Spleen (tissue), 11 donors: ENCODE measurements around the gene ISOC1. TPM values are rescaled to one million over a fixed set of nuclear protein-coding genes. Genes with fewer than 3 reads are reported as not detected.

ENCODE experiments used
- DNase-seq: peaks from one replicate; pipeline ENCODE4 v3.0.0-alpha.2; 2020
- H3K27ac ChIP-seq, 8 donors: fragments of 200-600 bp; sonication (generic) in 7 of 8; 1 replicate in 4 of 8; 2 replicates in 4 of 8; pipeline versions ENCODE4 v1.5.0 to v1.8.0; 2016 to 2021; ENCODE audit warnings: inconsistent platforms in 4 of 8, mild to moderate bottlenecking in 4 of 8, moderate library complexity in 1 of 8
- H3K27me3 ChIP-seq, 7 donors: fragments of 200-600 bp; sonication (generic) in 6 of 7; replicated peaks in 1 of 7; 1 replicate in 4 of 7; 2 replicates in 3 of 7; pipeline versions ENCODE4 v1.5.0 to v1.8.0; 2016 to 2021; ENCODE audit warnings: inconsistent platforms in 3 of 7, mild to moderate bottlenecking in 1 of 7
- H3K36me3 ChIP-seq, 6 donors: fragments of 200-600 bp; sonication (generic) in 5 of 6; 1 replicate in 4 of 6; 2 replicates in 2 of 6; pipeline versions ENCODE4 v1.5.0 to v1.8.0; 2016 to 2021; ENCODE audit warnings: inconsistent platforms in 2 of 6
- H3K4me1 ChIP-seq, 6 donors: fragments of 200-600 bp; sonication (generic) in 5 of 6; 1 replicate in 3 of 6; 2 replicates in 3 of 6; pipeline versions ENCODE4 v1.5.0 to v1.8.0; 2016 to 2021; ENCODE audit warnings: inconsistent platforms in 3 of 6
- H3K4me3 ChIP-seq, 8 donors: fragments of 200-600 bp; sonication (generic) in 7 of 8; 1 replicate in 4 of 8; 2 replicates in 4 of 8; pipeline versions ENCODE4 v1.5.0 to v1.8.0; 2016 to 2021; ENCODE audit warnings: inconsistent platforms in 4 of 8, mild to moderate bottlenecking in 4 of 8, moderate library complexity in 2 of 8
- H3K9me3 ChIP-seq, 8 donors: fragments of 200-600 bp; sonication (generic) in 7 of 8; 1 replicate in 4 of 8; 2 replicates in 4 of 8; pipeline versions ENCODE4 v1.5.0 to v1.8.0; 2016 to 2021; ENCODE audit warnings: inconsistent platforms in 4 of 8
- POLR2A ChIP-seq, 3 donors: fragments of 450-650 bp; IDR thresholded peaks; one replicate each; pipeline ENCODE4 v1.5.1; 2017; ENCODE audit warnings: antibody characterized with exemption in 3 of 3, mild to moderate bottlenecking in 1 of 3
- POLR2AphosphoS5 ChIP-seq, 3 donors: sonication (generic); formaldehyde crosslinking; IDR thresholded peaks; one replicate each; pipeline ENCODE4 v1.5.1; 2017; ENCODE audit warnings: antibody characterized with exemption in 3 of 3
- WGBS, 5 donors: extraction: QIAGEN DNeasy Blood & Tissue Kit in 3 of 5; methylation state at CpG; one replicate each; pipeline versions ENCODE4 v1.1.5 to v1.1.7; 2013 to 2018; 5-methylcytosine and 5-hydroxymethylcytosine counted together
- intact Hi-C: fragments of 100-400 bp; cut with DNase I; formaldehyde crosslinking; loops from one replicate; pipeline ENCODE4 v1.15.0; 2023; ENCODE audit warnings: low total_unique reads
- polyA plus RNA-seq, 3 donors: library from polyadenylated mRNA; stranded (reverse); fragments of 200-250 nt; gene quantifications; one replicate each; pipeline ENCODE4 v1.2.1, GENCODE V29; 2013
- total RNA-seq, 7 donors: library from RNA; depleted of rRNA in 3 of 7; stranded (reverse); fragments of >200 nt in 3 of 7; fragmentation: NEBNext Ultra II Directional in 4 of 7; extraction: Animal tissue kit (Norgen Biotek cat#: 25700) in 4 of 7; gene quantifications; one replicate each; pipeline versions ENCODE4 v1.1.0 to v1.2.1, GENCODE V29; 2016 to 2021
- TF ChIP-seq, protein P1 (sequence below), 11 experiments: fragments of 200-600 bp in 7 of 11; fragments of 450-650 bp in 4 of 11; sonication (generic) in 4 of 11; IDR thresholded peaks in 8 of 11; conservative IDR thresholded peaks in 3 of 11; 1 replicate in 7 of 11; 2 replicates in 4 of 11; pipeline versions ENCODE4 v1.4.0 to v1.8.0; 2016 to 2021; ENCODE audit warnings: antibody characterized with exemption in 11 of 11, inconsistent platforms in 4 of 11, mild to moderate bottlenecking in 1 of 11
- donor health status: healthy with polysubstance abuse.
- donor health status: DM: no; HTN: no; CAD: no; lungs with moderate emphysema.
- donor health status: DM: no; HTN: no; CAD: no.
- donor health status: Bipolar disorder and iron deficiency.
- donor health status: healthy.
- donor health status: DM: no; HTN: no; CAD: no.
- donor health status: DM: yes; HTN: yes; CAD: no.

The ISOC1 gene
- total and polyA plus RNA-seq, 10 donors = 7.2 to 22.9 (median 12.4) TPM

DNA sequence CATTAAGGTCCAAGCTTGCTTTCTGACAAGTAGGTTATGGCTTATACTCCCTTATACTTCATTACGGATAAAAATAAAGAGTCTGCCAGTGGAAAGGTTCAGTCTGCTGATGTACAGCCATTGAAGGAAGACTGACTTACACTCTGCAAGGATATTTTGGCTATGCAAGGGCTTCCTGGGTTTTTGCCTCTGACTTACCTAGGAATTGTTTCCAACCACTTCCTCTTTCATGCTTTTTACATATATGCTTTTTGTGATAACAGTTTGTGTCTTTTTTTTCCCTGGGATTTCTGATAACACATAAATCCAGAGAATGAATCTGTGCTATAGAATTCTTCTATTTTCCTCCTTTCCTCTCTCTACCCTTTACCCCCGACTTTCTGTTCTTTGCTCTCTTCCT is 16.8 kb downstream of the ISOC1 start:
- intact Hi-C loops = no loop called here
- Histone ChIP-seq H3K4me3 (no peak overlapping the region), H3K9me3 (no peaks in the 10 kb centered on the region), H3K27ac (no peak overlapping the region), H3K27me3 (no peaks in the 10 kb centered on the region), H3K36me3 (peaks cover 0 to 65% (median 19%) of the 10 kb centered on the region in 6 donors), H3K4me1 (no peaks in the 10 kb centered on the region)
- no peak for DNase-seq
- TF ChIP-seq, protein P1, sequence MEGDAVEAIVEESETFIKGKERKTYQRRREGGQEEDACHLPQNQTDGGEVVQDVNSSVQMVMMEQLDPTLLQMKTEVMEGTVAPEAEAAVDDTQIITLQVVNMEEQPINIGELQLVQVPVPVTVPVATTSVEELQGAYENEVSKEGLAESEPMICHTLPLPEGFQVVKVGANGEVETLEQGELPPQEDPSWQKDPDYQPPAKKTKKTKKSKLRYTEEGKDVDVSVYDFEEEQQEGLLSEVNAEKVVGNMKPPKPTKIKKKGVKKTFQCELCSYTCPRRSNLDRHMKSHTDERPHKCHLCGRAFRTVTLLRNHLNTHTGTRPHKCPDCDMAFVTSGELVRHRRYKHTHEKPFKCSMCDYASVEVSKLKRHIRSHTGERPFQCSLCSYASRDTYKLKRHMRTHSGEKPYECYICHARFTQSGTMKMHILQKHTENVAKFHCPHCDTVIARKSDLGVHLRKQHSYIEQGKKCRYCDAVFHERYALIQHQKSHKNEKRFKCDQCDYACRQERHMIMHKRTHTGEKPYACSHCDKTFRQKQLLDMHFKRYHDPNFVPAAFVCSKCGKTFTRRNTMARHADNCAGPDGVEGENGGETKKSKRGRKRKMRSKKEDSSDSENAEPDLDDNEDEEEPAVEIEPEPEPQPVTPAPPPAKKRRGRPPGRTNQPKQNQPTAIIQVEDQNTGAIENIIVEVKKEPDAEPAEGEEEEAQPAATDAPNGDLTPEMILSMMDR (IDR thresholded peaks at IDR 0.05 in 8 of 11, conservative IDR thresholded peaks at IDR 0.05 in 3 of 11) = no peak
- TF ChIP-seq POLR2AphosphoS5 (IDR thresholded peaks at IDR 0.05) (no peak), POLR2A (IDR thresholded peaks at IDR 0.05) (no peak)
- 74 to 90% (median 82%) methylated on average over 2 of the region's 2 CpGs for WGBS, 5 donors

DNA sequence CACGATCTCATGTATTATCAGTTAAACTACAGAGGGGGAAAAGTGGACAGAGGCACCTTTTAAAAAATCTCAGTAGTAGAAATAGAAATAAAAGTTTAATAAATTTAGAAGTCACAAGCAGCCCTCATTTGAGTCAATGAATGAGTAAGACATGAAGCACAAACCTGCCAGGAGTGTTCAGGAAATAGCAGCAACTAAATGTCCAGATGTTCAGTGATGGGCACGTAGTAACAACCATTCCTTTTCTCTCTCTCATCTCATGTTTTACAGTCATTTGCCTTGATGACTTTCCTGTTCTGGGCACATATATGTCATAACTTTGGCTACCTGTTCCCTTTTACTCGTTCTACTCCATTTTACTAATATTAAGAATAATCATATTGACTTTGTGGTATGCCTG is 17.7 kb downstream of the ISOC1 start:
- H3K4me1 ChIP-seq = no peaks in the 10 kb centered on the region
- no peaks in the 10 kb centered on the region for H3K27me3 ChIP-seq
- 84 to 95% (median 86%) methylated on average over 3 of the region's 3 CpGs for WGBS, 5 donors
- no peak overlapping the region for H3K27ac ChIP-seq
- no peaks in the 10 kb centered on the region for H3K9me3 ChIP-seq
- intact Hi-C loops = no loop called here
- no peak for TF ChIP-seq POLR2AphosphoS5 (IDR thresholded peaks at IDR 0.05)
- TF ChIP-seq, protein P1 (IDR thresholded peaks at IDR 0.05 in 8 of 11, conservative IDR thresholded peaks at IDR 0.05 in 3 of 11) = no peak
- TF ChIP-seq POLR2A (IDR thresholded peaks at IDR 0.05) = no peak
- DNase-seq = no peak
- H3K4me3 ChIP-seq = no peak overlapping the region
- peaks cover 0 to 63% (median 13%) of the 10 kb centered on the region in 6 donors for H3K36me3 ChIP-seq

DNA sequence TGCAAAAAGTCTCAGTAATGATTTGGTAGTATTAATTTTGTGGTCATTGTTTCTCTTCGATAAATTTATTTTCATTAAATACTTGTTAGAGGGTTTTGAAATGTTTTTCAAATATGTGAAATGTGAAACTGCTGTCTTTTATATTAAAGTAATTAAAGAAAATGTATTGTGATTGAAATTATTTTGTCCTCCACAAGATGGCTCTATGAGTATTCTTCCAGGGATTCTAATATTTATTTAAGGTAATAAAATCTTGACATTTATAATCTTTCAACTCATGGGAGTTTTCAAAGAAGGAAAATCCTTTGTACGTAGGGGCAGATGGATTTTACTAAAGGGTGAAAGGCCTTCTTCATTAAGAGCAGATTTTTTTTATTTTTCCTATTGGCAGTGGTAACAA is 19.3 kb downstream of the ISOC1 start:
- no peaks in the 10 kb centered on the region for H3K9me3 ChIP-seq
- WGBS, 5 donors = 49 to 92% (median 74%) methylated on average over 2 of the region's 2 CpGs
- no peaks in the 10 kb centered on the region for H3K4me1 ChIP-seq
- intact Hi-C loops = no loop called here
- DNase-seq = no peak
- no peak overlapping the region for H3K27ac ChIP-seq
- H3K4me3 ChIP-seq = no peak overlapping the region
- no peaks in the 10 kb centered on the region for H3K27me3 ChIP-seq
- H3K36me3 ChIP-seq = peaks cover 0 to 50% (median 5%) of the 10 kb centered on the region in 6 donors
- TF ChIP-seq POLR2AphosphoS5 (IDR thresholded peaks at IDR 0.05) = no peak
- TF ChIP-seq POLR2A (IDR thresholded peaks at IDR 0.05) = no peak
- TF ChIP-seq, protein P1 (IDR thresholded peaks at IDR 0.05 in 8 of 11, conservative IDR thresholded peaks at IDR 0.05 in 3 of 11) = no peak

DNA sequence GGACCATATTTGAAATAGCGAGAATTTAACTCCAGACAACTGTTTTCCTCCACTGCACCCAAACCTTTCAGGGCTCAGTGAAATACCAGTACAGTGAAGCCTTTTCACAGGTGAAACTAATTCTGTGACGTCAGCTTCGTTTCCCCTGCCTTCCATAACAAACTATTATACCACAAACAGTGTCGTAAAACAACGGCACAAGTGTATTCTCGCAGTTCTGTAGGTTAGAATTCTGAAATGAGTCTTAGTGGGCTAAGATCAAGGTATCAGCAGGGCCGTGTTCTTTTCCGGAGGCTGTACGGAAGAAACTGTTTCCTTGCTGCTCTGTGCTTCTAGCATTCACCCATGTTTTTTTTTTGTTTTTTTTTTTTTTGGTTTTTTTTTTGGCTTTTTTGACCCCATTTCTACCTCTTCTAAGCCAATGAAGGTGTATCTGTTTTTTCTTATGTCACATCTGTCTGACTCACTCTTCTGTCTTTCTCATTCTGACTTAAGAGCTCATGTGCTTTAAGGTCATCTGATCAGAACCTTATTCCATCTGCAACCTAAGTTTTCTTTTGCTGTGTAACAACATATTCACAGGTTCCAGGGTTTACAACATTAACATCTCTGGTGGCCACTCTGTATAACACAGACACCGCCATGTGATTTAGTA is 20.1 kb downstream of the ISOC1 start:
- Histone ChIP-seq H3K27ac (no peak overlapping the region), H3K4me3 (no peak overlapping the region), H3K9me3 (no peaks in the 10 kb centered on the region), H3K27me3 (no peaks in the 10 kb centered on the region), H3K36me3 (peaks cover 0 to 43% (median 5%) of the 10 kb centered on the region in 6 donors), H3K4me1 (no peaks in the 10 kb centered on the region)
- WGBS, 5 donors = 91 to 97% (median 94%) methylated on average over 10 of the region's 10 CpGs
- no peak for DNase-seq
- intact Hi-C loops = no loop called here
- TF ChIP-seq POLR2A (IDR thresholded peaks at IDR 0.05) = no peak
- TF ChIP-seq POLR2AphosphoS5 (IDR thresholded peaks at IDR 0.05) = no peak
- TF ChIP-seq, protein P1 (IDR thresholded peaks at IDR 0.05 in 8 of 11, conservative IDR thresholded peaks at IDR 0.05 in 3 of 11) = no peak
